ENCODE results near the gene CPXM1. TPM values are rescaled to one million over a fixed set of nuclear protein-coding genes. Genes with fewer than 3 reads are reported as not detected.

The CPXM1 gene
- total and polyA plus RNA-seq, 8 donors: 0.28 to 10.6 (median 2.0) TPM

- no peaks in the 10 kb centered on the region for H3K27me3 ChIP-seq
- intact Hi-C loops (cut with DNase I): no loop called here
- peak in 2 of 6 donors; percentile 13 to 76 for DNase-seq
Measured at GRCh38 chr20:2749343-2749950, 51.0 kb downstream of the CPXM1 start.

GRCh38 chr20:2748551-2749342, 51.7 kb downstream of the CPXM1 start:
- ATAC-seq (no peak), FAIRE-seq (no peak), DNase-seq (peak in 1 of 6 donors; percentile 13)
- 77 to 78% methylated on average over 10 of the region's 10 CpGs for WGBS, 2 donors
- Histone ChIP-seq H3K36me3 (no peaks in the 10 kb centered on the region), H3K9me3 (no peaks in the 10 kb centered on the region), H3K4me1 (peaks cover 0 to 12% (median 3%) of the 10 kb centered on the region in 3 donors), H3K27me3 (no peaks in the 10 kb centered on the region), H3K27ac (no peak overlapping the region), H3K4me3 (no peak overlapping the region)
- no peak for TF ChIP-seq CTCF (IDR thresholded peaks at IDR 0.05)
- intact Hi-C loops (cut with DNase I): no loop called here

More at GRCh38 chr20:2749343-2749950, 51.0 kb downstream of the CPXM1 start:
- H3K4me1 ChIP-seq: peaks cover 0 to 12% (median 3%) of the 10 kb centered on the region in 3 donors
- no peaks in the 10 kb centered on the region for H3K36me3 ChIP-seq
- 33 to 38% methylated on average over 40 to 49 of the region's 49 CpGs for WGBS, 2 donors
- H3K4me3 ChIP-seq: no peak overlapping the region
- H3K9me3 ChIP-seq: no peaks in the 10 kb centered on the region
- no peak for TF ChIP-seq CTCF (IDR thresholded peaks at IDR 0.05)
- no peak overlapping the region for H3K27ac ChIP-seq
- ATAC-seq: no peak
- no peak for FAIRE-seq

GRCh38 chr20:2747676-2748235, 52.7 kb downstream of the CPXM1 start:
- FAIRE-seq: no peak
- Histone ChIP-seq H3K4me3 (no peak overlapping the region), H3K27me3 (no peaks in the 10 kb centered on the region), H3K27ac (no peak overlapping the region), H3K9me3 (no peaks in the 10 kb centered on the region), H3K4me1 (peaks cover 0 to 10% (median 3%) of the 10 kb centered on the region in 3 donors), H3K36me3 (no peaks in the 10 kb centered on the region)
- no peak for ATAC-seq
- WGBS, 2 donors: 79 to 88% methylated on average over 8 of the region's 8 CpGs
- intact Hi-C loops (cut with DNase I): no loop called here
- DNase-seq: no peak
- no peak for TF ChIP-seq CTCF (IDR thresholded peaks at IDR 0.05)

GRCh38 chr20:2746636-2747265, 53.7 kb downstream of the CPXM1 start:
- intact Hi-C loops (cut with DNase I): no loop called here
- Histone ChIP-seq H3K36me3 (no peaks in the 10 kb centered on the region), H3K9me3 (no peaks in the 10 kb centered on the region), H3K27me3 (no peaks in the 10 kb centered on the region), H3K4me3 (no peak overlapping the region), H3K27ac (no peak overlapping the region), H3K4me1 (peaks cover 0 to 6% (median 0%) of the 10 kb centered on the region in 3 donors)
- WGBS, 2 donors: 56 to 60% methylated on average over 8 of the region's 8 CpGs
- no peak for TF ChIP-seq CTCF (IDR thresholded peaks at IDR 0.05)
- no peak for ATAC-seq
- no peak for FAIRE-seq
- no peak for DNase-seq
